ENCODE data around the gene CACYBP. TPM values are rescaled to one million over a fixed set of nuclear protein-coding genes. Genes with fewer than 3 reads are reported as not detected.
A peak's percentile ranks its signal among the peaks of the same experiment; 100 is the strongest.

The CACYBP gene
- total RNA-seq, 1 experiment from 2014 or later, result 342 TPM

GRCh38 chr1:175000697-175001187 is 995 bp downstream of the CACYBP start:
- Histone ChIP-seq H3K4me2 (ENCODE audit: low read length) (peak overlapping the region; percentile 92), H3K27me3 (ENCODE audit: low read length) (no peaks in the 10 kb centered on the region), H3K36me3 (ENCODE audit: low read depth, low read length) (peaks cover 6% of the 10 kb centered on the region; the same call in 1 of the 2 replicates), H3K4me3 (ENCODE audit: low read length) (peak overlapping the region; percentile 82), H4K20me1 (ENCODE audit: low read length) (peaks cover 28% of the 10 kb centered on the region), H3K4me1 (ENCODE audit: insufficient read depth, low read length) (peaks cover 35% of the 10 kb centered on the region), H3K79me2 (ENCODE audit: low read length) (peaks cover 64% of the 10 kb centered on the region), H3K9me2 (replicated peaks; ENCODE audit: low read length) (no peaks in the 10 kb centered on the region), H2AFZ (ENCODE audit: low read length) (peak overlapping the region; percentile 74; the same call in 1 of the 2 replicates), H3F3A (ENCODE audit: low read length, unreplicated experiment) (no peaks in the 10 kb centered on the region), H3K9me3 (ENCODE audit: low read length) (no peaks in the 10 kb centered on the region), H3K27ac (ENCODE audit: low read length) (peak overlapping the region; percentile 14; the same call in 1 of the 2 replicates), H3K9ac (ENCODE audit: low read length) (peak overlapping the region; percentile 95)
- CTCF ChIA-PET, result no interaction called here
- POLR2A ChIA-PET (ENCODE audit: unreplicated experiment), result interaction anchor here (0.6 kb wide), 1 partner anchor 1008 kb away, joined by 3 read pairs; no protein-coding TSS in a partner anchor
- ATAC-seq (no peak), DNase-seq (no peak)
- intact Hi-C loops (cut with micrococcal nuclease), result no loop called here
- TF ChIP-seq CTCF (conservative IDR thresholded peaks at IDR 0.05; ENCODE audit: low read depth, low read length) (no peak), EZH2phosphoT487 (IDR thresholded peaks at IDR 0.05; ENCODE audit: borderline replicate concordance, low read length) (no peak), EZH2 (IDR thresholded peaks at IDR 0.05; ENCODE audit: low read length, unreplicated experiment) (no peak)
- BruUV-seq (replicated peaks), result no TSS peak

- H3K4me1 ChIP-seq (ENCODE audit: insufficient read depth, low read length), result peaks cover 18% of the 10 kb centered on the region
- H3K27me3 ChIP-seq (ENCODE audit: low read length), result no peaks in the 10 kb centered on the region
- no peak for TF ChIP-seq EZH2 (IDR thresholded peaks at IDR 0.05; ENCODE audit: low read length, unreplicated experiment)
- no peak for TF ChIP-seq CTCF (conservative IDR thresholded peaks at IDR 0.05; ENCODE audit: low read depth, low read length)
- no peak for TF ChIP-seq EZH2phosphoT487 (IDR thresholded peaks at IDR 0.05; ENCODE audit: borderline replicate concordance, low read length)
- H4K20me1 ChIP-seq (ENCODE audit: low read length), result peaks cover 28% of the 10 kb centered on the region
- ATAC-seq, result no peak
- no peak overlapping the region for H3K9ac ChIP-seq (ENCODE audit: low read length)
- no peaks in the 10 kb centered on the region for H3K9me3 ChIP-seq (ENCODE audit: low read length)
- peak overlapping the region; percentile 92; the same call in 1 of the 2 replicates for H3K4me2 ChIP-seq (ENCODE audit: low read length)
- intact Hi-C loops (cut with micrococcal nuclease), result no loop called here
- POLR2A ChIA-PET (ENCODE audit: unreplicated experiment), result no interaction called here
- no TSS peak for BruUV-seq (replicated peaks)
- CTCF ChIA-PET, result no interaction called here
- peaks cover 86% of the 10 kb centered on the region for H3K79me2 ChIP-seq (ENCODE audit: low read length)
- H3K4me3 ChIP-seq (ENCODE audit: low read length), result no peak overlapping the region
- no peaks in the 10 kb centered on the region for H3F3A ChIP-seq (ENCODE audit: low read length, unreplicated experiment)
- H3K9me2 ChIP-seq (replicated peaks; ENCODE audit: low read length), result no peaks in the 10 kb centered on the region
- no peak overlapping the region for H3K27ac ChIP-seq (ENCODE audit: low read length)
- no peak for DNase-seq
- peaks cover 18% of the 10 kb centered on the region; the same call in 1 of the 2 replicates for H3K36me3 ChIP-seq (ENCODE audit: low read depth, low read length)
- H2AFZ ChIP-seq (ENCODE audit: low read length), result no peak overlapping the region
These were observed 3.3 kb downstream of the CACYBP start for GRCh38 chr1:175002910-175003517.

- ChIA-PET CTCF (no interaction called here), POLR2A (ENCODE audit: unreplicated experiment) (no interaction called here)
- no peak overlapping the region for H2AFZ ChIP-seq (ENCODE audit: low read length)
- H3K36me3 ChIP-seq (ENCODE audit: low read depth, low read length), result peaks cover 23% of the 10 kb centered on the region; the same call in 1 of the 2 replicates
- DNase-seq, result no peak
- H3F3A ChIP-seq (ENCODE audit: low read length, unreplicated experiment), result no peaks in the 10 kb centered on the region
- peaks cover 91% of the 10 kb centered on the region for H3K79me2 ChIP-seq (ENCODE audit: low read length)
- H3K27ac ChIP-seq (ENCODE audit: low read length), result no peak overlapping the region
- peaks cover 28% of the 10 kb centered on the region for H4K20me1 ChIP-seq (ENCODE audit: low read length)
- BruUV-seq (replicated peaks), result no TSS peak
- intact Hi-C loops (cut with micrococcal nuclease), result no loop called here
- no peaks in the 10 kb centered on the region for H3K9me2 ChIP-seq (replicated peaks; ENCODE audit: low read length)
- H3K4me2 ChIP-seq (ENCODE audit: low read length), result no peak overlapping the region
- no peak overlapping the region for H3K4me3 ChIP-seq (ENCODE audit: low read length)
- no peak for TF ChIP-seq EZH2phosphoT487 (IDR thresholded peaks at IDR 0.05; ENCODE audit: borderline replicate concordance, low read length)
- TF ChIP-seq EZH2 (IDR thresholded peaks at IDR 0.05; ENCODE audit: low read length, unreplicated experiment), result no peak
- no peak for TF ChIP-seq CTCF (conservative IDR thresholded peaks at IDR 0.05; ENCODE audit: low read depth, low read length)
- ATAC-seq, result no peak
- H3K4me1 ChIP-seq (ENCODE audit: insufficient read depth, low read length), result peaks cover 17% of the 10 kb centered on the region
- H3K9ac ChIP-seq (ENCODE audit: low read length), result no peak overlapping the region
- no peaks in the 10 kb centered on the region for H3K9me3 ChIP-seq (ENCODE audit: low read length)
- no peaks in the 10 kb centered on the region for H3K27me3 ChIP-seq (ENCODE audit: low read length)
These were observed 3.8 kb downstream of the CACYBP start for GRCh38 chr1:175003521-175003920.

All from PC-3 (cell line).